SK-N-SH treated with all-trans-retinoic acid at 6 μM for 48 hours (cell line): ENCODE measurements around the gene GNAZ.

Source experiments
- ATAC-seq: fragments of 200-7000 bp; cut with Tn5 transposase; 3 replicates; pipeline ENCODE4 v1.9.1; 2020; ENCODE audit warnings: mild to moderate bottlenecking, moderate library complexity
- ARNTL ChIP-seq: fragments of 450-650 bp; formaldehyde crosslinking; IDR thresholded peaks from 2 replicates; pipeline ENCODE4 v1.5.0; 2020; ENCODE audit warnings: low read depth, mild to moderate bottlenecking, moderate library complexity, borderline replicate concordance
- BACH2 ChIP-seq: fragments of 250-450 bp; sonication (Bioruptor Pico); IDR thresholded peaks from 2 replicates; pipeline ENCODE4 v1.9.0; 2021; ENCODE audit warnings: mild to moderate bottlenecking, borderline replicate concordance
- ESRRG ChIP-seq: fragments of 250-450 bp; sonication (Bioruptor Pico); IDR thresholded peaks from 2 replicates; pipeline ENCODE4 v1.6.1; 2021; ENCODE audit warnings: mild to moderate bottlenecking
- GLIS3 ChIP-seq: fragments of 250-450 bp; sonication (Bioruptor Pico); IDR thresholded peaks from 2 replicates; pipeline ENCODE4 v1.5.0; 2020; ENCODE audit warnings: mild to moderate bottlenecking, moderate library complexity
- ISL1 ChIP-seq: fragments of 250-450 bp; sonication (Bioruptor Pico); IDR thresholded peaks from 2 replicates; pipeline ENCODE4 v2.1.2; 2022; ENCODE audit warnings: mild to moderate bottlenecking, moderate library complexity
- OSR1 ChIP-seq: fragments of 250-450 bp; sonication (Bioruptor Pico); IDR thresholded peaks from 2 replicates; pipeline ENCODE4 v1.8.0; 2022; ENCODE audit warnings: moderate library complexity, mild to moderate bottlenecking, inconsistent platforms
- PPARA ChIP-seq: fragments of 250-450 bp; sonication (Bioruptor Pico); IDR thresholded peaks from 2 replicates; pipeline ENCODE4 v1.5.0; 2020; ENCODE audit warnings: mild to moderate bottlenecking, borderline replicate concordance
- RARB ChIP-seq: fragments of 250-450 bp; sonication (Bioruptor Pico); IDR thresholded peaks from 2 replicates; pipeline ENCODE4 v1.8.0; 2021; ENCODE audit warnings: mild to moderate bottlenecking, moderate library complexity
- SNAI2 ChIP-seq: fragments of 250-450 bp; sonication (Bioruptor Pico); IDR thresholded peaks from 2 replicates; pipeline ENCODE4 v1.5.0; 2020; ENCODE audit warnings: mild to moderate bottlenecking, moderate library complexity
- TCF4 ChIP-seq: fragments of 250-450 bp; sonication (Bioruptor Pico); IDR thresholded peaks from 2 replicates; pipeline ENCODE4 v1.8.0; 2021; ENCODE audit warnings: mild to moderate bottlenecking, moderate library complexity, borderline replicate concordance
- TOX ChIP-seq: fragments of 250-450 bp; sonication (Bioruptor Pico); IDR thresholded peaks from 2 replicates; pipeline ENCODE4 v1.8.0; 2021; ENCODE audit warnings: mild to moderate bottlenecking, moderate library complexity, borderline replicate concordance
- ZFP3 ChIP-seq: fragments of 250-450 bp; sonication (Bioruptor Pico); IDR thresholded peaks from 2 replicates; pipeline ENCODE4 v1.5.0; 2020; ENCODE audit warnings: mild to moderate bottlenecking, moderate library complexity
- ZFP30 ChIP-seq: fragments of 450-650 bp; formaldehyde crosslinking; IDR thresholded peaks from 2 replicates; pipeline ENCODE4 v1.5.0; 2022; ENCODE audit warnings: mild to moderate bottlenecking, moderate library complexity
- ZNF565 ChIP-seq: fragments of 450-650 bp; formaldehyde crosslinking; conservative IDR thresholded peaks from 2 replicates; pipeline ENCODE4 v1.5.0; 2020; ENCODE audit warnings: low read depth, mild to moderate bottlenecking, moderate library complexity
- ZNF70 ChIP-seq: fragments of 450-650 bp; formaldehyde crosslinking; IDR thresholded peaks from 2 replicates; pipeline ENCODE4 v1.5.0; 2020; ENCODE audit warnings: mild to moderate bottlenecking, moderate library complexity
- TF ChIP-seq, protein P1 (sequence below): fragments of 250-450 bp; sonication (Bioruptor Pico); IDR thresholded peaks from 2 replicates; pipeline ENCODE4 v1.5.1; 2021; ENCODE audit warnings: mild to moderate bottlenecking, moderate library complexity
- TF ChIP-seq, protein P2 (sequence below): fragments of 250-450 bp; sonication (Bioruptor Pico); IDR thresholded peaks from 2 replicates; pipeline ENCODE4 v1.8.0; 2021; ENCODE audit warnings: low read depth, mild to moderate bottlenecking, moderate library complexity, borderline replicate concordance
- TF ChIP-seq, protein P3 (sequence below): fragments of 250-450 bp; sonication (Bioruptor Pico); IDR thresholded peaks from 2 replicates; pipeline ENCODE4 v1.5.0; 2020; ENCODE audit warnings: mild to moderate bottlenecking, moderate library complexity
- TF ChIP-seq, protein P4 (sequence below): fragments of 250-450 bp; sonication (Bioruptor Pico); IDR thresholded peaks from 2 replicates; pipeline ENCODE4 v1.8.0; 2020; ENCODE audit warnings: mild to moderate bottlenecking, moderate library complexity, borderline replicate concordance

Gene GNAZ

DNA sequence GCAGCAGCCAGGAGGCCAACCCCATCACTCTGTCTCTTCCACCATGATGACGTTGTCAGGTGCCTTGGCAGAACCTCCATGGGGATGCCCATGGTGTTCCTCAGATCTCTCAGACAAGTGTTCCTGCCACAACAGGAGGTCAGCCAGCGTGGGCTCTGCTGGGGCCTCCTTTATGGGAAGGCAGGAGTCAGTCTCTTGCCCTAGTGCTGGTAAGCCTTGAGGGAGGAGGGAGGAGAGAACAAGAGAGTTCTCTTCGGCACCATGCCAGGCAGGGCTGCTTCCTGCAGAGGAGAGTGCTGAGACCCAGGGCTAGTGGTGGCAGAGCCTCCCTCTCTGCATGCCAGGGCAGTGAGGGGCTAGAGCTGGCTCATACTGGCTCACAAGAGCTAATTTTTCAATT lies 32.5 kb downstream of the GNAZ start:
- no peak for ATAC-seq
- TF ChIP-seq RARB (CRISPR knock-in tag), result no peak
- no peak for TF ChIP-seq ESRRG (CRISPR knock-in tag)
- no peak for TF ChIP-seq PPARA (CRISPR knock-in tag)
- TF ChIP-seq ZFP3, result no peak
- no peak for TF ChIP-seq ARNTL (CRISPR knock-in tag)

DNA sequence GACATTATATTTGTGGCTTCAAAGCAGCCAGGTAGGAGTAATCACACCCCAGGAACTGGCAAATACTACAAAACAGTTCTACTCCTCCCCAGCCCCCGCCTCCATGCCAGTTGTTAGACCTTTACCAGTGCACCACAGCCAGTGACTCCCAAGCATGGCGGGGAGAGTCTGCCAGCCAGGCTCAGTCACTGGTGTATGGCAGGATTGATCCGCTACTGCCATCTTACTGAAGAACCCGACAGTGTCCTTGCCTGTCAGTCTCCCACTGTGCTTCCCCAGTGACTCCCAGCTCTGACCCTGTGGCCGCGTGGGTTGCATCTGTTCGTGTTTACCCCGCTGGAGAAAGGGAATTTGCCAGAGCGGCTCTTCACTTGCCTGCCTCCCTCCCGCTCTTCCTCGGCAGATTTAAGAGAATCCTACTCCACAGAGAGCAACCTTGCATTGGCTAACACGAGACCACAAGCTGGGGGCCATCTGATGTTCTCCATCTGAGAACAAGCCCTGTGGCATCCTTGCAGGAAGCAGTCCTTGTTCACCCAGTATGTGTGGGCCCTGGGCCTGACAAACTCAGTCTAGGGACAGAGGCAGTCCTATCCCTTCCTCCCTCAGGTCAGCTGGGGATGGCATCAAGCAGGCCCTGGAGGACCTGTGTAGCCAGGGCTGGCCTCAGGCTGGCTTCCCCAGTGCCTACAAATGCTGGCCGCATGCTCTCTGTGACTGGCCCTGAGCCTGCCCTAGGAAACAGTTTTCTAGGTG lies 33.1 kb downstream of the GNAZ start:
- ATAC-seq, result no peak; the same call in 2 of the 3 replicates
- TF ChIP-seq TOX (CRISPR knock-in tag) (no peak), RARB (CRISPR knock-in tag) (no peak), OSR1 (CRISPR knock-in tag) (no peak), ZFP3 (no peak)

DNA sequence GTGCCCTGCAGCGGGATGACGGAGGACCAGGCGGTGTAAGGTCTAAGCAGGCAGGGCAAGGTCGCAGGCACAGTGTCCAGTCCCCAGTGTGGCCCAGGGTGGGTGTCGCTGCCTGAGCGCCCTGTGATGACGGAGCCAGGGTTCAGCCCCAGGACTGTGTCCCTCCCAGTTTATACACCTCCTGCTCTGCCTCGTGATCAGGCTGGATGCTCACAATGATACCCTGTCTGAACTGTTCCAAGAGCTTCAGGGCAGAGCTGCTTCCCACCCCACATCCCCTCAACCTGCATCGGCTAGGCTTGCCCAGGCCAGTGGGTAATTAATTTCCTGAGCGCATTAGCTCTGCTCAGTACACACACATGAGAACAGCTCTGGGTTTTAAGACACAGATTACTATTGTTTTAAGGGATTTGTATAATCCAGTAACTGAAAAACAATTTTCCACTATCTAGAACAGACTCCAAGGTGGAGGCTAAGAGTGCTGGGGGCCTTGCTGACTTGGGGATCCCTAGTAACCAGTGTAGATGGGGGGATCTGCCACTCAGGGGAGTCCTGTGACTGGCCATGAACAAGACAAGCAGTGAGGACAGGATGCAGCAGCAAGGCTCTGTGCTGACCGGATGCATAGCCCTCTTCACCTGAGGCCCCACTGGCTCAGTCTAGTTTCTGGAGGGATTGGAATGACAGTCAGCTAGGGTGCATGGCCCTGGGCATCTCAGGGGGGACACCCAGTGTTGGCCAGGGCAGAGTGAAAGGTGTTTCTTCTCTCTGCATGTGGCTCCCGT lies 34.1 kb downstream of the GNAZ start:
- TF ChIP-seq ISL1 (CRISPR knock-in tag) (no peak), TOX (CRISPR knock-in tag) (no peak), GLIS3 (CRISPR knock-in tag) (no peak), BACH2 (CRISPR knock-in tag) (no peak), ZNF70 (CRISPR knock-in tag) (no peak), SNAI2 (CRISPR knock-in tag) (no peak), ZNF565 (CRISPR knock-in tag) (no peak), RARB (CRISPR knock-in tag) (no peak)
- TF ChIP-seq, protein P1, sequence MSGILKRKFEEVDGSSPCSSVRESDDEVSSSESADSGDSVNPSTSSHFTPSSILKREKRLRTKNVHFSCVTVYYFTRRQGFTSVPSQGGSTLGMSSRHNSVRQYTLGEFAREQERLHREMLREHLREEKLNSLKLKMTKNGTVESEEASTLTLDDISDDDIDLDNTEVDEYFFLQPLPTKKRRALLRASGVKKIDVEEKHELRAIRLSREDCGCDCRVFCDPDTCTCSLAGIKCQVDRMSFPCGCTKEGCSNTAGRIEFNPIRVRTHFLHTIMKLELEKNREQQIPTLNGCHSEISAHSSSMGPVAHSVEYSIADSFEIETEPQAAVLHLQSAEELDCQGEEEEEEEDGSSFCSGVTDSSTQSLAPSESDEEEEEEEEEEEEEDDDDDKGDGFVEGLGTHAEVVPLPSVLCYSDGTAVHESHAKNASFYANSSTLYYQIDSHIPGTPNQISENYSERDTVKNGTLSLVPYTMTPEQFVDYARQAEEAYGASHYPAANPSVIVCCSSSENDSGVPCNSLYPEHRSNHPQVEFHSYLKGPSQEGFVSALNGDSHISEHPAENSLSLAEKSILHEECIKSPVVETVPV, result no peak
- TF ChIP-seq, protein P2, sequence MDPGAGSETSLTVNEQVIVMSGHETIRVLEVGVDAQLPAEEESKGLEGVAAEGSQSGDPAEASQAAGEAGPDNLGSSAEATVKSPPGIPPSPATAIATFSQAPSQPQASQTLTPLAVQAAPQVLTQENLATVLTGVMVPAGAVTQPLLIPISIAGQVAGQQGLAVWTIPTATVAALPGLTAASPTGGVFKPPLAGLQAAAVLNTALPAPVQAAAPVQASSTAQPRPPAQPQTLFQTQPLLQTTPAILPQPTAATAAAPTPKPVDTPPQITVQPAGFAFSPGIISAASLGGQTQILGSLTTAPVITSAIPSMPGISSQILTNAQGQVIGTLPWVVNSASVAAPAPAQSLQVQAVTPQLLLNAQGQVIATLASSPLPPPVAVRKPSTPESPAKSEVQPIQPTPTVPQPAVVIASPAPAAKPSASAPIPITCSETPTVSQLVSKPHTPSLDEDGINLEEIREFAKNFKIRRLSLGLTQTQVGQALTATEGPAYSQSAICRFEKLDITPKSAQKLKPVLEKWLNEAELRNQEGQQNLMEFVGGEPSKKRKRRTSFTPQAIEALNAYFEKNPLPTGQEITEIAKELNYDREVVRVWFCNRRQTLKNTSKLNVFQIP (CRISPR knock-in tag), result no peak
- TF ChIP-seq, all 23 proteins: peak for 0
- ATAC-seq, result no peak

DNA sequence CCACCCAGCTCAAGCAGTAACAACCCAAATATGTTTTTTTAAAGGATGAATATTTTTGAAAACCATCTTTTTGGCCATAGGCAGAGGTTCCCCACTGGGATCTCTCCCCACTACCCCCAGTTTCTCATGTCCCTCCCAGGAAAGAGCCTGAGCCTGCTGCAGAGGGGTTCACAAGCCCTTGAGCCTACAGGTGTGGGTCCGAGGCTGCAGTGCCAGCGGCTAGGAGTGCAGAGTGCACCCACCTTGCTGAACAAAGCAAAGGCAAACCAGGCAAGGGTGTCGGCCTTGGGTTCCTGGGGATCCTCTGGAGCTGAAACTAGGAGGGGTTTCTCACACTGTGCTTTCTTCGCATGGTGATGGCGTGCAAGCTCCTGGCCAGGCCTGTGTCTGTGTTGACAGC lies 35.0 kb downstream of the GNAZ start:
- no peak for ATAC-seq
- no peak for TF ChIP-seq GLIS3 (CRISPR knock-in tag)
- TF ChIP-seq TOX (CRISPR knock-in tag), result no peak
- TF ChIP-seq, protein P3, sequence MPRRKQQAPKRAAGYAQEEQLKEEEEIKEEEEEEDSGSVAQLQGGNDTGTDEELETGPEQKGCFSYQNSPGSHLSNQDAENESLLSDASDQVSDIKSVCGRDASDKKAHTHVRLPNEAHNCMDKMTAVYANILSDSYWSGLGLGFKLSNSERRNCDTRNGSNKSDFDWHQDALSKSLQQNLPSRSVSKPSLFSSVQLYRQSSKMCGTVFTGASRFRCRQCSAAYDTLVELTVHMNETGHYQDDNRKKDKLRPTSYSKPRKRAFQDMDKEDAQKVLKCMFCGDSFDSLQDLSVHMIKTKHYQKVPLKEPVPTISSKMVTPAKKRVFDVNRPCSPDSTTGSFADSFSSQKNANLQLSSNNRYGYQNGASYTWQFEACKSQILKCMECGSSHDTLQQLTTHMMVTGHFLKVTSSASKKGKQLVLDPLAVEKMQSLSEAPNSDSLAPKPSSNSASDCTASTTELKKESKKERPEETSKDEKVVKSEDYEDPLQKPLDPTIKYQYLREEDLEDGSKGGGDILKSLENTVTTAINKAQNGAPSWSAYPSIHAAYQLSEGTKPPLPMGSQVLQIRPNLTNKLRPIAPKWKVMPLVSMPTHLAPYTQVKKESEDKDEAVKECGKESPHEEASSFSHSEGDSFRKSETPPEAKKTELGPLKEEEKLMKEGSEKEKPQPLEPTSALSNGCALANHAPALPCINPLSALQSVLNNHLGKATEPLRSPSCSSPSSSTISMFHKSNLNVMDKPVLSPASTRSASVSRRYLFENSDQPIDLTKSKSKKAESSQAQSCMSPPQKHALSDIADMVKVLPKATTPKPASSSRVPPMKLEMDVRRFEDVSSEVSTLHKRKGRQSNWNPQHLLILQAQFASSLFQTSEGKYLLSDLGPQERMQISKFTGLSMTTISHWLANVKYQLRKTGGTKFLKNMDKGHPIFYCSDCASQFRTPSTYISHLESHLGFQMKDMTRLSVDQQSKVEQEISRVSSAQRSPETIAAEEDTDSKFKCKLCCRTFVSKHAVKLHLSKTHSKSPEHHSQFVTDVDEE (CRISPR knock-in tag), result no peak
- TF ChIP-seq, protein P4, sequence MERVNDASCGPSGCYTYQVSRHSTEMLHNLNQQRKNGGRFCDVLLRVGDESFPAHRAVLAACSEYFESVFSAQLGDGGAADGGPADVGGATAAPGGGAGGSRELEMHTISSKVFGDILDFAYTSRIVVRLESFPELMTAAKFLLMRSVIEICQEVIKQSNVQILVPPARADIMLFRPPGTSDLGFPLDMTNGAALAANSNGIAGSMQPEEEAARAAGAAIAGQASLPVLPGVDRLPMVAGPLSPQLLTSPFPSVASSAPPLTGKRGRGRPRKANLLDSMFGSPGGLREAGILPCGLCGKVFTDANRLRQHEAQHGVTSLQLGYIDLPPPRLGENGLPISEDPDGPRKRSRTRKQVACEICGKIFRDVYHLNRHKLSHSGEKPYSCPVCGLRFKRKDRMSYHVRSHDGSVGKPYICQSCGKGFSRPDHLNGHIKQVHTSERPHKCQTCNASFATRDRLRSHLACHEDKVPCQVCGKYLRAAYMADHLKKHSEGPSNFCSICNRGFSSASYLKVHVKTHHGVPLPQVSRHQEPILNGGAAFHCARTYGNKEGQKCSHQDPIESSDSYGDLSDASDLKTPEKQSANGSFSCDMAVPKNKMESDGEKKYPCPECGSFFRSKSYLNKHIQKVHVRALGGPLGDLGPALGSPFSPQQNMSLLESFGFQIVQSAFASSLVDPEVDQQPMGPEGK (CRISPR knock-in tag), result no peak
- TF ChIP-seq ESRRG (CRISPR knock-in tag), result no peak
- TF ChIP-seq ZFP30 (CRISPR knock-in tag), result no peak
- TF ChIP-seq TCF4 (CRISPR knock-in tag), result no peak
- TF ChIP-seq OSR1 (CRISPR knock-in tag), result no peak
